ENCODE results near the gene CEBPE.

CEBPE gene

DNA sequence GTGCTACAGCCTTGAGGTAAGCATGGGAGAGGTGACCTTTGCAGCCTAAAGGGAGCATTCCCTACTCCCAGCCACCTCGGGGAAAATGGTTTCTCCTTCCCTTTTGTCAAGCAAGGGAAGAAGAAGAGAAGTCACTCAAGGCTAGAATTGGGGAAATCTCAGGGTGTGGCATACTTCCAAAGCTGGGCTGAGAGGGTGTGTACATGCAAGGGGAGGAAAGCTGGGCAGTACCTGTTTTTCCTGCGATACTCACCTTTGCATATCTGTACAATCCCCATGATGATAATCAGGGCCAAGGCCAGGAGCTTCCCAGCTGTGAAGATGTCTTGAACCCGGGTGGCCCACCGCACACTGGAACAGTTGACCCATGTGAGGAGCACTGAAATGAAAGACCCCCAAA, 23.8 kb upstream of the CEBPE start:
- no peak for FAIRE-seq

DNA sequence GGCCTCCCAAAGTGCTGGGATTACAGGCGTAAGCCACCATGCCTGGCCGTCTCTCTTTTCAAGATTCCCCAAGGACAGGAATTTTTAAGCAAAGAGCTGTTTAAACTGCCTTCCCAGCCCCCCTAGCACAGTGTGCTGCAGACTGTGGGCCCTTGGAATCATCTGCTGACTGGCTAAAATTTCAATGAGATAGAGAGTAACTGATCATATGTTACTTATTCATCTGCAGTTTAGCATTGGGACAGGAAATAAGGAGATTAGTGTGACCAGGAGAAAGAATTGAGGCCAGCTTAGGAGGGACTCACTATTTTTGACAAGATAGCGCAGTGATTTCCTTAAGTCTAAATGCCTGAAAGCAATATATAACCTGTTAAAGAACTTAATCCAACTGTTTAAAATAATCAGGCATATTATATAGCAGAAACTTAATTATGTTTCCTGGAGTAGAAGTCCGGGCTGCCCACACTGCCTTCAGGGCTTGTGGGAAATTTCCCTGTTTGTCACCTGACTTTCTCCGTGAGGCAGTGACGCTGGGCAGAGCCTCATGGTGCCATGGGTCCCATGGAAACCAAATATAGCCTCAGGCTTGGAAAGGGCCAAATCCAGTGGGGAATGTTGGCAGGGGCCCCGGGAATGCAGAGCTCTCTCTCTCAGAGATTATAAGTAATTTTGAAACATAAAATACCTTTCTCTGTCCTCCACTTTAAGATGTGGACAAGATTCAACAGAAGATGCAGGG, 22.8 kb upstream of the CEBPE start:
- no peak for FAIRE-seq

- no peak for FAIRE-seq
These were observed 21.3 kb upstream of the CEBPE start for GRCh38 chr14:23140371-23140770.

DNA sequence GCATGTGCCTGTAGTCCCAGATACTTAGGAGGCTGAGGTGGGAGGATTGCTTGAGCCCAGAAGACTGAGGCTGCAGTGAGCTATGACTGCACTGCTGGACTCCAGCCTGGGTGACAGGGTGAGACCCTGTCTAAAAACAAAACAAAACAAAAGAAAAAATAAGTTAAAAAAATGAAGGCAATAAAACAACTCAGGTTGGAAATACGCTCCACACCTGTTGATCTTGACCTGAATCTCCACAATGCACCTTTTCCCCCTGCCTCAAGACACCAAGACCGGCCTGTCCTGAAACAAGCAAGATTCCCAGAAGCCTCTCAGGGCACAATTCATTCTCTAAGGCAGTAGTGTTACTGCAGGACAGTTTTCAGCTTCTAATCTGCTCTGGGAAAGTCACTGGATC, 20.8 kb upstream of the CEBPE start:
- no peak for FAIRE-seq

DNA sequence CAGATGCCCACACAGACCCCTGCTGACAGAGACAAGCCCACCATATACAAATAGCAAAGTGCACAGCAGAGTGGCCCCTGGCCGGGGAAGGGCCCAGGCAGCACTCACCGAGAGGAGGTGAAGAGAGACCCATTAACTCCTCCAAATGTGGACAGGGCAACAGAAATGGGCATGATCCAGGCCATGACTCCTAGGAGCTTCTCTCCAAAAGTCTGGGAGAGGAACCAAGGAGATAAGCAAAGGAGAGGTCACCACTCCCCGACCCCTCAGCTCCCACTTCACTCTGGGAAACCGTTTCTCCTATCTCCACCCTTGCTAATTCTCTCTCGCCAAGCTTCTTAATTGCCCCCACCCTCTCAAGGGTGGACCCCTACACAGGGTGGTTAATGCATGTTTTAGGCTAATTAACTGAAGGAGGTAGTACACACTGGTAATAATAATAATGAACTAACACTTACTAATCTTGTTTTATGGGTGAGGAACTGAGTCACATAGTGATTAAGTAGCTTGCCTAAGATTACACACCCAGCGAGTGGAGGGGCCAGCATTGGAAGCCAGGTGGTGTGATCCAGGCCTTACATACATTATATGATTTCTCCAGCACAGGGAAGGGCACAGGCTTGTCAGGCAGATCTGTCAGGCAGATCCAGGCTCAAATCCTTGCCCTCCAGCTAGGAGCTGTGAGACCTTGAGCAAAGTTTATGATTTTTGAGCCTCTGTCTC, 18.9 kb upstream of the CEBPE start:
- no peak for FAIRE-seq

DNA sequence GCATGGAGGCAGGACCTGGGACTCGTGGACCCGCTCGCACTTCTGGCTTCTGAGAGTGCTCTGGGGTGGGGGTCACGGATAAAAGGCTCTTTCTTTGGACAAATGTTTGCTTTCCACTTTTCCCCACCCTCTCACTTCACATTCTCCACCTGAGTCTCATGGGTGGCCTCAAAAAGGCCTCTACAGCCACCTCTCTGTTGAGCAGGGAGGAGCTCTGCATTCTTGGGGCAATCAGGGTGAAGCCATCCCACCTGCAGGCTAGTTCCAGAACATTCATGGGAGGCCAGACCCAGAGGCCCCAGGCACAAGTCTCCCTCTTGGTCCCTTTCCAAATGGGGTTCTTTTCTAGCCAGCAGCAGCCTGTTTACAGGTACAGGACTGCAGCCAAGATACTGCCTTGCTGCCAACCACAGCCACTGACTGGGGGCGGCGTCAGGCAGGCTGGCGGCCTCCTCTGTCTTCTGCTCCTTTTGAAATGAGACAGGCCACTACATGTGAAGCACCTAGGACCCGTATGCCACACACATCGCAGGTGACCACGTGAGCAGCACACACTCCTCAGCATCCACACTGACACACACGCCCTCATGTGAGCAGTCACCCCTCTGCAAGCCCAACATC, 18.2 kb upstream of the CEBPE start:
- FAIRE-seq, result no peak

GRCh38 chr14:23136566-23137133, 17.6 kb upstream of the CEBPE start:
- FAIRE-seq, result no peak

GRCh38 chr14:23132970-23133369, 13.9 kb upstream of the CEBPE start:
- FAIRE-seq, result no peak

DNA sequence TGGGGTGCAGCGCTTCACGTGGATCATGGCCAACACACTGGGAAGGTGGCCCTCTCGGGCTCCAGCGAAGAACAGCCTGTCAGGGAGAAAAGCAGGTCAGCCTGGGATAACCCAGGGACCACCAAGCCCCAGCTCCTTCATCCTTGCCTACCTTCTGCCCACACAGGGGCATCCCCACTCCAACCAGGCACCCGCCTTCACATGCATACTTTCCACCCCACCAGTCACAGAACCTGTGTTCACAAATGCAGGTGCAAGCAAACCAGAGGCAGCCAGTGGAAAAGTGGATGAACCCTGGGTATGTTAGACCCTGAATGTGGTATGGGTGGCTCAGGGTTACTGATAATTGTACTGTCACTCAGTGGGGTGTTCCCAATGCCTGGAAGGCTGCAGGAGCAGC, 12.4 kb upstream of the CEBPE start:
- FAIRE-seq, result no peak

DNA sequence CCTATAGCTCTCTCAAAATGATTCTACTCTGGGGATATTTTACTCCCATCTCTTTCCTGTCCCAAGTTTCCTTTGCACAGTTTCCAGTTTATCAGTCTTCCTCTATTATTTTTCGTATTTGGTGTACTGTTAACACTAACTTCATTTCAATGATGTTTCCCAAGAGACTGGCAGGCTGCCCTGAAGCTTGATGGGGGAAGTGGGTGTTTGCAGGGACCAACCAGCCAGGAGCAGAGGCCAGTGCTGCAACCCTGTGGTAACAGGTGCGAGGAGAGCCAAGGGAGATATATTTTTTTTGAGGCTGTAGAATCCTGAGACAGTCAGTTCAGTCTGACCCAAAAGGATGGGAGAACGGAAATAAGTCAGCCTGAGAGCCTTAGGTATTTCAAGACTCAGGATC, 11.8 kb upstream of the CEBPE start:
- no peak for FAIRE-seq

DNA sequence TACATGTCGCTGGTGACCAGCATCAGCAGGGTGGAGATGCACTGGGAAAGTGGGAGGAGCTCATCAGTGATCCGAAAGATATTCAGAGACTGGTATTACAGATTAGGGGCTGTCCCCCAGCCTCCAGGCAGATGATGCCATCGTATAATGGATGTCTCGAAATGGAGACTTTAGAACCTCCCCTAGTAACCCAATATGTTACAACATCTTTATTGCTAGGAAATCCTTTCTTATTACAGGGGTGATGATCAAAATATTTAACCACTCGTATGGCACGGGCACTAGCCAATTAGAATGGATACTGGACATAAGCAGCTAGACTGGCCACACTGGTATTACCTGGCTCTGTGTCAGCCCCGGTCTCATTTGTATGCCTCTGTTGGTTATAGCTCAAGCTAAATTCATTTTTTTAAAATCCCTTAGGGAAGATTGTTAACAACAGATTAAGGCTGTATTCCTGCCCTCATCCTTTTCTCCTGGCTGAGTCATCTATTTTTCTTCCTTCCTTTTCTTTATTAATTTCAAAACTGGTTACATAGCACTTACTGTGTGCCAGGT, 10.8 kb upstream of the CEBPE start:
- no peak for FAIRE-seq

- FAIRE-seq, result no peak
These were observed 10.1 kb upstream of the CEBPE start for GRCh38 chr14:23128969-23129758.

GRCh38 chr14:23127861-23128260, 8.8 kb upstream of the CEBPE start:
- FAIRE-seq, result no peak

DNA sequence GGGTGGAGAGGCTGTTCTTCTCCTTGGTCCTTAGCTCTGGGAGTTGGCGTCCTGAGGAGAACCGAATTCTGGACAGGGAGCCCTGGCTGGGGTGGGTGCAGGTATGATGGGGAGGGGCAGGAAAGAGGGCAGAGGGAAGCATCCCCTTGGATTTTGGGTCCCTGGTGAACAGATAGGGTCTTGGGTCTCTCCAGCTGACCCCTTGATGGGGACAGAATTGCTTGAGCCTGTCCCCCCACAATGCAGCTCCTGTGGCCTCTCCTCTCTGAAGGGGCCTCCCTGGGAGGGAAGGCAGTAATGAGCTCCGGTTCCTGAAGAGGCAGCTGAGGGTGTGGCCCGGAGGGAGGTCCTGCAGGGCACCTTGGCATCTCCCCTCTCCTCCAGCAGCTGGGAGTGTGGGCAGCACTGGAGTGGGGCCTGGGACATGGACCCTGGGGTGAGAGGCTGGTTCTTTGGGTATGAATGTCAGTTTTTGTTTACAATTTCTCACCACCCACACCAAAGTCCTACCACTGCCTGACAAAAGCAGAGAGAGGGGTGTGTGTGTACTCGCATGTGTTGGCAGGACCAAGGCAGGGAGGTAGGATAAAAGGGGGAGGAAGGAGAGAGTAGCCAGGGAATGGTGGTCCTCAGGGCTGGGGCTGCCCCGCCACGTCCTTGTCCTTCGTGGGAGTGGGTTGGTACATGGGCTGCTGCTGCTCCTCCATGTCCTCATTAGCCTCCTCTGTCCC, 7.7 kb upstream of the CEBPE start:
- no peak for FAIRE-seq

DNA sequence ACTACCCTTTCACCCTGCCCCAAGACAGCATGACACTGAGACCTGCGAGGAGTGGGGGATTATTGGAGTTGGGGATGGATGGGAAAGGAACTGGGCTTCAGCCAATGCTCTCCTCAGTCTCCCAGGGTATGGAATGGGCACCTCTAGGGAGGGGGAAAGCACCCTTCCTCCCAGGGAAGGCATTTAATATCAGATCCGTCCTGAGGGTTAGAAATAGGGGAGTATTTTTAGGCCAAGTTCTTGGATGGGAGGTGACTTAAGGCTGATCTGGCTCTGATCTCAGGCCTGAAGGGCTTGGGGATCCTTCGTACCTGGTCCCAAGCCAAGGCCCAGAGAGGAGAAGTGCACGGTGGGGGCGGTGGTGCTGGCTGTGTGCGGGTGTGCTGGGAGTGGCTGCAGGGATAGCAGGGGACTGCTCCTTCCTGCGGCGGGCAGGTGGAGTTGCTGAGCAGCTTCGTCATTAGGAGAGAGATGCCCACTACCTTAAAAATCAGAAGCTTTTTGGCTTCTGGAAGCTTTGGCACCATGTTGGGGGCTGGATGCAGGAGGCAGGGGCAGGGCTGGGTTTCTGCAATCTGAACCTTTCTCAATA, 7.0 kb upstream of the CEBPE start:
- no peak for FAIRE-seq

DNA sequence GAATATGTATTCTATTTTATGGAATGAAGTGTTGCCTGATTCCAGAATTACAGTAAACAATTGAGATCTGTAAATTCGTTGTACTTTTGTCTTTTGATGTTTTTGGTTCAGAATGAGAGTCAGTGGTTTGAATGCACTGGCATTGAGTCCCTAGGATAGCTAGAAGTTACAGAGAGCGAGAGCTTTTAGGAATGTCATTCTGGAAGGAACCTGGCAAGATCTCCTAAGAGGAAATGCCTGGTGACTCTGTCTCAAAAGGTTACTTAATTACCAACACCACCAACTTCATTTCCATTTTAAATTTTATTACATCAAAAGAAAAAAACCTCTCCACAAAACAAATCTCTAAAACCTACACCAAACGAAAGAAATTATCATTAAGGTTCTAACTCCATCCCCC, 6.0 kb upstream of the CEBPE start:
- FAIRE-seq, result no peak

GRCh38 chr14:23124337-23124954, 5.4 kb upstream of the CEBPE start:
- FAIRE-seq, result no peak

DNA sequence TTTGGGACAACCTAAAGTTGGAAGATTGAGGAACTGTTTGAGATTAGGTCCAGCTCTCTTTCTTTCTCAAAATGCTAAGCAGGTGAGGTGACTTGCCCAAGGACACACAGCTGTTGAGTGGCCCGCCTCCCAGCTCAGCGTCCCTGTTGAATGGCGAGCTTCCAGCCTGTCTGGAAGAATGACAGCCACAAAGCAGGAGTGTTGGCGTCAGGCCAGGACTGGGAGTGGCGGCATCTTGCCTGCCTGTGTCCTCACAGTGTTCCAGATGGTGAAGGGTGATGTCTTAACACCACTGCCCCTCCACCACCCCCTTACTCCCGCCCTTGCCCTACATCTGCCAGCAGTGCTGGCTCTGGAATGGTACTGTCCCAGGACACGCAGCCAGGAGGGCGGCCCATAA, 4.4 kb upstream of the CEBPE start:
- no peak for FAIRE-seq

DNA sequence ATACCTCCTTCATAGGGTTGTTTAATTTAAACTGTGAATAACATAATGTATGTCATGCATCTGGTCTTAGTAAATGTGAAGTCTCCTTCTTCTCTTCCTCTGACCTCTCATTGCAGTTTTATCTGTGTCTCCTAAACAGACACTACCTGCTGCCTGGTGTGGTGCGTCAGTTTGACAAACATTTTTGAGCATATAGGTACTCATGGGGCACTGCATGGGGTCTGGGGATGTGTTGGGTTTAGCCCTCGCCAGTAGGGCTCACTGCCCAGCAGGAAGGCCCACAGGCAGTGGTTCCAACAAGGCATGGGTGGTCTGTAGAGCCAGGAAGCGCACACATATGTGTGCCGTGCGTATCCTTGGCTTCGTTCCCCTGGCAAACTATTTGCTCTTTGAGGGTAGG, 3.0 kb upstream of the CEBPE start:
- no peak for FAIRE-seq

DNA sequence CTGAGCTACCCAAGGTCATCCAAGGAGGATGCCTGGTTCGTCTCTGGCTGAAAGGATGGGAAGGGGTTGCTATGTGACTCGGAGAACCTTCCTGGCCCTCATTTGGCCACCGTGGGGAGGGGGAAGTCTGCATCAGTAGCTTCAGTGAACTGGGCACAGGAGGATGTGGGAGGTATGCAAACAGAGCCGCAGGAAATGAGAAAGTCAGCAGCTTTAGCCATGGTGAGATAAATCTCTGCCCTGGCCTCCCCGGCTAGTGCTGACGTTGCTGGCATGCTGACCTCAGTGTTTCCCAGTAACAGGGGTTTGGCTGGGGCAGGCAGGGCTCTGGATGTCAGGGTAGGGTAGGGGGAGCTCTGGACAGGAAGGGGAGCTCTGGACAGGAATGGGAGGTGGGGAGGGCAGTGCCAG, 2.3 kb upstream of the CEBPE start:
- FAIRE-seq, result no peak

Measured in colon (tissue), 2 donors.